Panc1 (cell line): Measurements from ENCODE around the gene DLG2. TPM values are rescaled to one million over a fixed set of nuclear protein-coding genes. Genes with fewer than 3 reads are reported as not detected.

Source experiments
- ATAC-seq: fragments of 200-7000 bp; cut with Tn5 transposase; 2 replicates; pipeline ENCODE4 v1.9.1; 2020; ENCODE audit warnings: mild to moderate bottlenecking, moderate library complexity
- BruUV-seq: library from RNA; stranded (reverse); fragments of 400-500 nt; replicated peaks from 2 replicates; lab custom pipeline; 2021; lab: Mats Ljungman, UMichigan
- CTCF ChIA-PET: fragments of 300-600 bp; sonication (Branson Sonifier 250); formaldehyde crosslinking; loops from one replicate; lab custom pipeline; 2022; ENCODE audit warnings: antibody characterized with exemption; lab: Charles Lee
- POLR2A ChIA-PET: fragments of 300-600 bp; sonication (Branson Sonifier 250); formaldehyde crosslinking; loops from one replicate; lab custom pipeline; 2022; ENCODE audit warnings: antibody characterized with exemption; lab: Charles Lee
- DNase-seq: peaks from one replicate; pipeline ENCODE4 v3.0.0-alpha.2; 2010; ENCODE audit warnings: low read depth, low spot score
- H3K27ac ChIP-seq: 2 replicates; pipeline ENCODE4 v1.5.1; 2011; ENCODE audit warnings: mild to moderate bottlenecking, low read length, inconsistent platforms
- H3K27me3 ChIP-seq: fragments of 200-500 bp; sonication (Bioruptor generic); 2 replicates; pipeline ENCODE4 v1.6.0; 2014; ENCODE audit warnings: low read length, inconsistent platforms; ENCODE audit not compliant: control insufficient read depth, insufficient read depth
- H3K36me3 ChIP-seq: fragments of 200-500 bp; sonication (Bioruptor generic); 2 replicates; pipeline ENCODE4 v1.5.1; 2014; ENCODE audit warnings: inconsistent platforms, mild to moderate bottlenecking, low read length, moderate library complexity; ENCODE audit not compliant: control insufficient read depth, insufficient read depth
- H3K4me1 ChIP-seq: 2 replicates; pipeline ENCODE4 v1.5.1; 2011; ENCODE audit warnings: inconsistent platforms, mild to moderate bottlenecking, low read length, moderate library complexity; ENCODE audit not compliant: control insufficient read depth, insufficient read depth
- H3K4me3 ChIP-seq, 2 experiments: 2 replicates each; pipeline ENCODE4 v1.5.1; 2011 to 2012; ENCODE audit warnings: low read depth in 2 of 2, low read length in 2 of 2, mild to moderate bottlenecking in 2 of 2, inconsistent platforms in 1 of 2, moderate library complexity in 1 of 2
- H3K9me3 ChIP-seq: fragments of 200-500 bp; sonication (Bioruptor generic); 2 replicates; pipeline ENCODE4 v1.5.1; 2014; ENCODE audit warnings: low read depth, mild to moderate bottlenecking, inconsistent platforms, low read length, moderate library complexity; ENCODE audit not compliant: control insufficient read depth, insufficient read depth
- CTCF ChIP-seq: fragments of 450-650 bp; IDR thresholded peaks from 2 replicates; pipeline ENCODE4 v1.5.1; 2017; ENCODE audit warnings: mild to moderate bottlenecking
- POLR2AphosphoS5 ChIP-seq: IDR thresholded peaks from 2 replicates; pipeline ENCODE4 v1.6.1; 2012; ENCODE audit warnings: mild to moderate bottlenecking, low read depth, low read length, moderate library complexity
- REST ChIP-seq, 2 experiments: IDR thresholded peaks; 2 replicates each; pipeline ENCODE4 v1.6.1; 2011 to 2012; ENCODE audit warnings: low read depth in 2 of 2, control low read depth in 1 of 2, low read length in 1 of 2, mild to moderate bottlenecking in 1 of 2, moderate library complexity in 1 of 2; ENCODE audit not compliant: insufficient read depth in 1 of 2
- SIN3A ChIP-seq: IDR thresholded peaks from 2 replicates; pipeline ENCODE4 v1.6.1; 2012; ENCODE audit warnings: low read depth, mild to moderate bottlenecking, low read length, moderate library complexity, borderline replicate concordance; ENCODE audit not compliant: insufficient read depth
- TCF7L2 ChIP-seq: IDR thresholded peaks from 2 replicates; pipeline ENCODE4 v1.6.1; 2011; ENCODE audit warnings: mild to moderate bottlenecking, low read depth, low read length, inconsistent platforms
- in situ Hi-C: cut with HindIII; loops from 2 replicates; pipeline ENCODE4 v1.10.0; 2016; ENCODE audit warnings: low sequenced_read_pairs, low pct_unique_long_range_greater_than_20kb
- intact Hi-C: fragments of 100-400 bp; cut with micrococcal nuclease; formaldehyde crosslinking; loops from one replicate; pipeline ENCODE4 v1.10.0; 2022; ENCODE audit not compliant: unreplicated experiment
- total RNA-seq: library from RNA; stranded (reverse); gene quantifications from one replicate; pipeline ENCODE4 v1.2.1, GENCODE V29; 2021; ENCODE audit not compliant: unreplicated experiment

DLG2 gene
- total RNA-seq, 1 experiment from 2014 or later: 4.2 TPM

DNA sequence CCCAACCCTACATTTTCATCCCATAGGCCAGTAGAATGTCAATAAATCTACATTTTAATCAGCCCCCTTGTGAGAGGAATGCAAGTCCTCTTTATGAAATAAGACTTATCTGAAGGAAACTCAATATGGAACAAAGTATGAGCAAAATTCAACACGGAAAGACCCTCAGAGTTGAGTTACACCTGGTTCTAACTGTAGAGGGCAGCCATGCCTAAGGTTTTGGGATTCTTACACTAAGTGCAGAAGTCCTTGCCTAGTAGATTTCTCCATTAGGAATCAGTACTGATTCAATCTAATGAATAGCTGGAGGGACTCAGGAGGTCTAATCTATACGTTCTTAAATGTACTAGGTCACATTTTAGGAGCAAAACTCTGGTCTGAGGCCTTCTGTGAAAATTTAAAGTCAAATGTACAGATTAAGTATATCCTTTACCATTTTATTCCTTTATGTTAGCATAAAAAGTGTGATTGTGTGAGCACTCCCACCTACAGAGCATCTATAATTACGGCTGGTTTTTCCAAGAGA is 904.5 kb downstream of the DLG2 start:
- ChIA-PET CTCF (no interaction called here), POLR2A (no interaction called here)
- no peaks in the 10 kb centered on the region for H3K4me1 ChIP-seq
- in situ Hi-C loops: no loop called here
- DNase-seq (no peak), ATAC-seq (no peak)
- no peak overlapping the region for H3K27ac ChIP-seq
- BruUV-seq: no TSS peak
- no peaks in the 10 kb centered on the region for H3K9me3 ChIP-seq
- peaks cover 22% of the 10 kb centered on the region for H3K27me3 ChIP-seq
- no peaks in the 10 kb centered on the region for H3K36me3 ChIP-seq
- no peak for TF ChIP-seq SIN3A
- no peak for TF ChIP-seq POLR2AphosphoS5
- no peak for TF ChIP-seq TCF7L2
- TF ChIP-seq CTCF: no peak; the same call in 1 of the 2 replicates
- TF ChIP-seq REST (IDR thresholded peaks at IDR 0.05; ENCODE audit: insufficient read depth in 1 of 2, low read depth in 2 of 2, low read length in 1 of 2): no peak
- H3K4me3 ChIP-seq: no peak overlapping the region
- intact Hi-C loops: no loop called here

GRCh38 chr11:84721561-84721961 is 905.6 kb downstream of the DLG2 start:
- ChIA-PET CTCF (no interaction called here), POLR2A (no interaction called here)
- DNase-seq: no peak
- in situ Hi-C loops (no loop called here), intact Hi-C loops (no loop called here)
- H3K9me3 ChIP-seq: no peaks in the 10 kb centered on the region
- TF ChIP-seq REST (IDR thresholded peaks at IDR 0.05; ENCODE audit: insufficient read depth in 1 of 2, low read depth in 2 of 2, low read length in 1 of 2) (no peak), TCF7L2 (no peak), POLR2AphosphoS5 (no peak), CTCF (no peak), SIN3A (no peak)
- peaks cover 22% of the 10 kb centered on the region for H3K27me3 ChIP-seq
- H3K27ac ChIP-seq: no peak overlapping the region
- no peak overlapping the region for H3K4me3 ChIP-seq
- BruUV-seq: no TSS peak
- H3K36me3 ChIP-seq: no peaks in the 10 kb centered on the region
- no peaks in the 10 kb centered on the region for H3K4me1 ChIP-seq
- no peak for ATAC-seq
